Mesodermal cell (in vitro differentiated cells): ENCODE data around the gene LMBR1.
"Not testable (repeated sequence)": the region's sequence is repeated elsewhere in the genome, so short reads cannot be mapped to it uniquely, and the experiment has no call there.

Source experiments
- H3K27ac ChIP-seq: 2 replicates; pipeline ENCODE4 v1.7.0; 2013; ENCODE audit warnings: mild to moderate bottlenecking, low read depth, low read length, moderate library complexity; ENCODE audit not compliant: severe bottlenecking
- H3K36me3 ChIP-seq: 2 replicates; pipeline ENCODE4 v1.7.1; 2013; ENCODE audit warnings: mild to moderate bottlenecking, low read length, moderate library complexity; ENCODE audit not compliant: control insufficient read depth, insufficient read depth
- H3K4me1 ChIP-seq: one replicate; pipeline ENCODE4 v1.7.1; 2013; ENCODE audit warnings: mild to moderate bottlenecking, low read length; ENCODE audit not compliant: insufficient read depth, control insufficient read depth, poor library complexity, severe bottlenecking
- H3K4me3 ChIP-seq: 2 replicates; pipeline ENCODE4 v1.7.0; 2013; ENCODE audit warnings: low read length, control low read depth, mild to moderate bottlenecking; ENCODE audit not compliant: insufficient read depth, poor library complexity, severe bottlenecking; ENCODE audit errors: extremely low read depth
- H3K9me3 ChIP-seq: 2 replicates; pipeline ENCODE4 v1.7.1; 2013; ENCODE audit warnings: mild to moderate bottlenecking, low read length, moderate library complexity; ENCODE audit not compliant: control insufficient read depth
- WGBS, 2 experiments: methylation state at CpG; one replicate each; pipeline ENCODE4 v1.1.5; 2013; ENCODE audit warnings: missing lambda C conversion rate in 2 of 2; ENCODE audit not compliant: insufficient coverage in 2 of 2; 5-methylcytosine and 5-hydroxymethylcytosine counted together

Gene LMBR1

DNA sequence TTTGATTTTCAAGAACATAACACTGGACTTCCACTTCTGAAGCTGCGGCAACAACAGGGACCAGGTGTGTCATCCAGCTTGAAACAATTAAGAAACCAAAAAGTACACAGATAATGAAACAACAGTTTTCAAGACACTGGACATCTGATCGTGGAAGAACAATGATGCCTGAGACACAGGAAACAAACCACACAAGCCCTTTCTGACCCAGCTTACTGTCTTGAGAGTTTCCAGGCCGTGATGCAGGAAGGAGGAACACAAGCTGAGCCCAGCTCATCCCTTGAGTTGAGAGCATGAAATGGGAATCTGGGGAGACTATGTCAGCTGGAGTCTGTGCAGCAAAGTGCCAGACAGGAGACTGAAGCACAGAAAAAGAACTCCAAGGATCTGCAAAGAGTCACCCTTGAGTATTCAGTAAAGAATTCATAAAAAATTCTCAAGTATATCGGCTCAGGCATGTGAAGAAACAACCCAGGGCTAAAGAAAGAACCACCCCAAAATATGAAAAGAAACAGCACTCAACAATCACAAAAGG is 160.8 kb downstream of the LMBR1 start:
- H3K36me3 ChIP-seq: peaks cover 7% of the 10 kb centered on the region
- H3K4me1 ChIP-seq: no peaks in the 10 kb centered on the region
- WGBS, 2 experiments: 97 to 100% methylated on average over 1 to 4 of the region's 4 CpGs
- no peak overlapping the region for H3K4me3 ChIP-seq
- H3K9me3 ChIP-seq: no peaks in the 10 kb centered on the region
- no peak overlapping the region for H3K27ac ChIP-seq

DNA sequence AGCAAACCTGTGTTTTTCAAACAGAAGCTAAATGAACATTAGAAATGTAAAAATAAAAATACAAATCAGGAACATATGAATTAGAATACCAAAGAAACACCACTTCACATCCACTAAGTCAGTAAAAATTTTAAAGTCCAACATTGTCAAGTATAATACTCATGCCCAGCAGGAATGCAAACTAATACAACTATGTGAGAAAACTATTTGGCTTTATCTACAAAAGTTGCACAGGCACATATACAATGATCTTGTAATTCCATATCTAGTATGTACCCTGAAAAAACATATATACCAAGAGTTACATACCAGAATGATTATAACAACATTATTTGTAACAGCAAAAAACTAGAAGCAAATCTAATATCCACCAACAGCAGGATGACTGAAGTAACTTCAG is 161.3 kb downstream of the LMBR1 start:
- H3K27ac ChIP-seq: no peak overlapping the region
- H3K4me3 ChIP-seq: no peak overlapping the region
- peaks cover 7% of the 10 kb centered on the region for H3K36me3 ChIP-seq
- H3K9me3 ChIP-seq: no peaks in the 10 kb centered on the region
- H3K4me1 ChIP-seq: no peaks in the 10 kb centered on the region

DNA sequence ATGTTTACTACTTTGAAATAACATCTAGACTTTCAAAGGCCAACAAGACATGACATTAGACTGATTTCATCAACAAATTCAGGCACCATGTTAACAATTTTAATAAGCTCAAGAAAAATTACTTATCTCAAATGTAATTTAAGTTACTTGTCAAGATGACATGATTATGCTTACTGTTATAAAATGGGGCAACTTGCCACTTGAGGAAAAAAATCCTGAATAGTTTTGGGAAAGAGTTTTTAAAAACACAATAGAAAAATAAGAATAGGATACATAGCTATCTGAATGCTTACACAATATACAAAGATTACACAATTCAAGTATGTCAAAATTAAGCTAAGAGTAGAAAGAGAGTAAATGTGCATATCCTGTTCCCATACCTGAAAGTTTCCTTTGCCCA is 167.0 kb downstream of the LMBR1 start:
- no peaks in the 10 kb centered on the region for H3K9me3 ChIP-seq
- H3K36me3 ChIP-seq: no peaks in the 10 kb centered on the region
- no peak overlapping the region for H3K27ac ChIP-seq
- H3K4me1 ChIP-seq: no peaks in the 10 kb centered on the region
- H3K4me3 ChIP-seq: no peak overlapping the region

DNA sequence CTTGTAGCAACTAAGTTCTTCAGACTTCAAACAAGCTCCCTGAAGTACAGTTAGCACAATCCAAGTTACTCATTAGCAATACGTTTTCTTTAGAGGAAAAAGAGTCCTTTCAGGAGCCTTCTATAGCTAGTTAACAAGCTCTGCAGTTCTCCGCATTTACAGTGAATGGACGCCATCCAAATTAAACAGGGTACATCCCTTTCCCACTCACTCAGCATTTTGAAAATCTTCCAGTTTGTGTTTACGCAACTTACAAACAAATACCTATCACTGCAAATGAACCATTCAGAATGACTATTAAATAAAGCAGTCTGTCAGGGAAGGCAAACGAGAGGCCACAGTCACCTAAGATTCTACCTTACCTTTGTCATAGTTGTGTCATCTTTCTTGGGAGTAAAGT is 167.9 kb downstream of the LMBR1 start:
- Histone ChIP-seq H3K9me3 (no peaks in the 10 kb centered on the region), H3K27ac (no peak overlapping the region), H3K4me1 (no peaks in the 10 kb centered on the region), H3K4me3 (no peak overlapping the region), H3K36me3 (no peaks in the 10 kb centered on the region)
- WGBS, 2 experiments: 93 to 94% methylated on average over 3 to 4 of the region's 5 CpGs

DNA sequence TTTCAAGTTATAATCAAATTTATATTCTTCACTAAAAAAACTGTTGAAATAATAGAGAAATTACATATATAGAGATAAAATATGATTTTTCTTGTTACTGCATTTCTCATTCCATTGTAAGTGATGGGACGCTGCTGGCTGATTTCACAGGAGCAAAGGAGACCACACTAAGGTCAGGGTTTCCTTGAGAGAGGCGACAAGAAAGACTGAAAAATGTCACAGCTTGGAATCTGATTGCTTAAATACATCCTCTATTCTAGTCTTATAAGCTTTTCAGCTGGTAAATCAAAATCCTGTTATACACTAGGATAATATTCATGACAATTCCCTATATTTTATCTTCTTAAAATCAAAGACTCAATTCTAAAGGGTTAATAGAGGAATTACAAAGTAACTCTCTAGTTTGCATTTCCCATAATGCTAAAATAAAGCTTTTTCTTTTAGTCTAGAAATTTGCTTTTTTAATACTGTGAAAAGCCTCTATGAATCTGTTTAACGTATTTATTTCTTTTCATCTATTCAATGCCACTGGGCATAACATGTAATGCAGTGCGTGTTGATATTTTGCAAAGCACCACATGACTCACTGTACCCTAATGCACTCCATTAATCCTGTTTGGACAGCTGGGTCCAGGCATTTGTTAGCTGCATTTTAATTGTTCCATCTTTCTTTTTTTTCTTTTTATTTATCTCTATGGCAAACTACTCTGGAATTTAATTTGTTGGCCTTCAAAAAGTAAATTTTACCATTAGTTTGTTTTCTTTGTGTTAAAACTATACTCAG is 170.7 kb downstream of the LMBR1 start:
- 95 to 100% methylated on average over 1 to 3 of the region's 4 CpGs for WGBS, 2 experiments
- H3K9me3 ChIP-seq: no peaks in the 10 kb centered on the region
- H3K4me3 ChIP-seq: no peak overlapping the region
- H3K36me3 ChIP-seq: no peaks in the 10 kb centered on the region
- H3K27ac ChIP-seq: no peak overlapping the region
- no peaks in the 10 kb centered on the region for H3K4me1 ChIP-seq

DNA sequence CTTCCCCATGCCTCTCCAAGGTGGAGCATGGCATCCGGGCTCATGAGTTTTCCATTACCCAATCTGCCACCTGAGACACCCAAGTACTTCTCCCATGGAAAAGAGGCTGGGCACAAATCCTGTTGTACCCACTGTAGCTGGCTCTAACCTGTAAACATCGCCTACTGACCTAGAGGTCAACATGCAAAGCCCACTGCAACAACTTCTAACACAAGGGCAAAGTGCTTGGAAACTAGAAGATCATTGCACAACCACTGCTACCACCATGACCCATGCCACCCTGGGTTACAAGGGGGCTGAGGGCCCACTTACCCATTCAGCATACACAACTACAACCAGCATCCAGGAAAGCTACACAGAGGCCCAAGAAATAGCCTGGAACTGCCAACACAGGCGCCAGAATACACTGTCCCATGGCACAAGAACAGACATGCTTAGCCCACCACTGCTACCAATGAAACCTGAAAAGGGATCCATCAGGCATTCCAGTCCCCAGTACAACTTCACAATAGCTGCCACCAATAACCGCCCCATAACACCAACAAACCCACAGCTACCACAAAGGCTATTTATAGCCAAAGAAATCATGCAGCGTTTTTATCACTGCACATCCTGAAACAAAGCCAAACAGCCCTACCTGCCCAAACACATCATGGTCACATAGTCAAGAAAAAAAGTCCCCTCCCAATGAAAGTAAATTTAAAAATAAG is 189.1 kb downstream of the LMBR1 start:
- no peaks in the 10 kb centered on the region for H3K9me3 ChIP-seq
- 85% methylated on average over 4 to 5 of the region's 5 CpGs for WGBS, 2 experiments

DNA sequence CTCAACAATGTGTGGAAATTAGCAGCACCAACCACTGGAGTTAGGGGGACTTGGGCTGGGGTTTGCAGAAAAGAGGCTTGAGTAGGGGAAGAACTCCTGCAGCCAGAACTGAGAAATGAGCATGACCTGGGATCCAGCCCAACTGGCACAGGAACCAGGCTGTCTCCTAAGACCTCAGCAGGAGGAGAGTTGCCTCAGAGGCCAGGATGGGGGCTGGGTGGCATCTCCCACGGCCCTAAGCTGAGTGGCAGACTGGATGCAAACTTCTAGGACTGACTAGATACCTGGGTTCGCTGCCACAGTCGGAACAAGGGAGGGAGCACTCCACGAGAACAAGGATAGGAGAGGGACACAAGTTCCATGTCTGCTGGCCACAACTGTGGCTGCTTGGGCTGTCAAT is 189.8 kb downstream of the LMBR1 start:
- H3K27ac ChIP-seq: no peak overlapping the region
- H3K36me3 ChIP-seq: peaks cover 9% of the 10 kb centered on the region
- no peaks in the 10 kb centered on the region for H3K4me1 ChIP-seq
- 96 to 98% methylated on average over 4 of the region's 4 CpGs for WGBS, 2 experiments
- no peak overlapping the region for H3K4me3 ChIP-seq
- no peaks in the 10 kb centered on the region for H3K9me3 ChIP-seq

More for the DNA sequence above, 189.1 kb downstream of the LMBR1 start:
- no peaks in the 10 kb centered on the region for H3K4me1 ChIP-seq
- no peak overlapping the region for H3K27ac ChIP-seq
- H3K4me3 ChIP-seq: no peak overlapping the region
- H3K36me3 ChIP-seq: peaks cover 4% of the 10 kb centered on the region

DNA sequence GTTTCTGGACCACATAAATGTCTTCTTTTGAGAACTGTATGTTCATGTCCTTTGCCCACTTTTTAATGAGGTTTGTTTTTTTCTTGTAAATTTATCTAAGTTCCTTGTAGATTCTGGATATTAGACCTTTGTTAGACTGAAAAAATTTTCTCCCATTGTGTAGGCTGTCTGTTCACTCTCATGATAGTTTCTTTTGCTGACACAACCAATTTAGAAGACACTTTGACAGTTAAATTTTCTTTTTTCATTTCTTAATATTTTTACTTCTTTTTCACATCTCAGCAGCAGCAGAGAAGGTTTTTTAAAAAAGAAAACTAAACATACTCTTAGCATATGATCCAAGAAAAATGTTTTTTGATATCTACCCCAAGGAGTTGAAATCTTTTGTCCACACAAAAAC is 190.6 kb downstream of the LMBR1 start:
- peaks cover 7% of the 10 kb centered on the region for H3K9me3 ChIP-seq
- H3K4me3 ChIP-seq: no peak overlapping the region
- H3K4me1 ChIP-seq: no peaks in the 10 kb centered on the region
- peaks cover 10% of the 10 kb centered on the region for H3K36me3 ChIP-seq
- no peak overlapping the region for H3K27ac ChIP-seq

DNA sequence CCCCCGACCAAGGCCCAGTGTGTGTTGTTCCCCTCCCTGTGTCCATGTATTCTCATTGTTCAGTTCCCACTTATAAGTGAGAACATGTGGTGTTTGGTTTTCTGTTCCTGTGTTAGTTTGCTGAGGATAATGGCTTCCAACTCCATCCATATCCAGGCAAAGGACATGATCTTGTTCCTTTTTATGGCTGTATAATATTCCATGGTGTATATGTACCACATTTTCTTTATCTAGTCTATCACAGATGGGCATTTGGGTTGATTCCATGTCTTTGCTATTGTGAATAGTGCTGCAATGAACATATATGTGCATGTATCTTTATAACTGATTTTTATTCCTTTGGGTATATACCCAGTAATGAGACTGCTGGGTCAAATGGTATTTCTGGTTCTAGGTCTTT is 191.2 kb downstream of the LMBR1 start:
- not testable (repeated sequence) for H3K27ac ChIP-seq, H3K4me1 ChIP-seq, H3K4me3 ChIP-seq
- Histone ChIP-seq H3K36me3 (peaks cover 10% of the 10 kb centered on the region), H3K9me3 (peaks cover 12% of the 10 kb centered on the region)
- no CpG with 5 or more reads among the region's 1 CpG for WGBS, 2 experiments

DNA sequence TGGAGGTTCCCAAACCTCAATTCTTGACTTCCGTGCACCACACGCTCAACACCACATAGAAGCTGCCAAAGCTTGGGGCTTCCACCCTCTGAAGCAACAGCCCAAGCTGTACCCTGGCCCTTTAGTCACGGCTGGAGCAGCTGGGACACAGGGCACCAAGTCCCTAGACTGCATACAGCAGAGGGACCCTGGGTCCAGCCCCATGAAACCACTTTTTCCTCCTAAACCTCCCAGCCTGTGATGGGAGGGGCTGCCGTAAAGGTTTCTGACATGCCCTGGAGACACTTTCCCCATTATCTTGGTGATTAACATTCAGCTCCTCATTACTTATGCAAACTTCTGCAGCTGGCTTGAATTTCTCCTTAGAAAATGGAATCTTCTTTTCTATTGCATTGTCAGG is 194.5 kb downstream of the LMBR1 start:
- peaks cover 17% of the 10 kb centered on the region for H3K9me3 ChIP-seq

DNA sequence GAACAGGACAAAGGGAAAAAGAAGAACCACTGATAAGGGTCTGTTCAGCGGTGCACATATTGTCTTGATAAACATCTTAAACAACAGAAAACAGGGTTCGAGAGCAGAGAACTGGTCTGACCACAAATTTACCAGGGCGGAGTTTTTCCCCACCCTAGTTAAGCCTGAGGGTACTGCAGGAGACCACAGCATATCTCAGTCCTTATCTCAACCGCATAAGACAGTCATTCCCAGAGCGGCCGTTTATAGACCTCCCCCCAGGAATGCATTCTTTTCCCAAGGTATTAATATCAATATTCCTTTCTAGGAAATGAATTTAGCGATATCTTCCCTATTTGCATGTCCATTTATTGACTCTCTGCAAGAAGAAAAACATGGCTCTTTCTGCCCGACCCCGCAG is 195.7 kb downstream of the LMBR1 start:
- Histone ChIP-seq H3K9me3 (peaks cover 17% of the 10 kb centered on the region), H3K36me3 (peaks cover 10% of the 10 kb centered on the region)
- H3K4me3 ChIP-seq, H3K27ac ChIP-seq, H3K4me1 ChIP-seq: not testable (repeated sequence)
- 94 to 100% methylated on average over 1 to 6 of the region's 9 CpGs for WGBS, 2 experiments

More for the DNA sequence above, 194.5 kb downstream of the LMBR1 start:
- not testable (repeated sequence) for H3K4me3 ChIP-seq, H3K4me1 ChIP-seq, H3K27ac ChIP-seq
- WGBS, 2 experiments: 95 to 98% methylated on average over 4 of the region's 4 CpGs
- H3K36me3 ChIP-seq: peaks cover 10% of the 10 kb centered on the region
